ENCODE data around the gene ASB8.

- no peak for TF ChIP-seq CTCF (IDR thresholded peaks at IDR 0.05; ENCODE audit: insufficient read depth, low read length, poor library complexity, severe bottlenecking)
- no peak for TF ChIP-seq EZH2phosphoT487 (conservative IDR thresholded peaks at IDR 0.05; ENCODE audit: low read length)
Observed at GRCh38 chr12:48129376-48129775, 27.9 kb downstream of the ASB8 start.
